Mucosa of gallbladder (tissue), 1 donor: ENCODE measurements around the gene KRT85. TPM values are rescaled to one million over a fixed set of nuclear protein-coding genes. Genes with fewer than 3 reads are reported as not detected.
A peak's percentile ranks its signal among the peaks of the same experiment; 100 is the strongest.
"Not testable (repeated sequence)": the region's sequence is repeated elsewhere in the genome, so short reads cannot be mapped to it uniquely, and the experiment has no call there.

Experiments used
- DNase-seq: peaks from one replicate; pipeline ENCODE4 v3.0.0-alpha.2; 2020; ENCODE audit warnings: low spot score
- total RNA-seq: library from RNA; stranded (reverse); gene quantifications from one replicate; pipeline ENCODE4 v1.2.1, GENCODE V29; 2021
- donor health status: DM: no; HTN: no; CAD: no.

Gene KRT85
- total RNA-seq, 1 donor from 2014 or later, result not detected

DNA sequence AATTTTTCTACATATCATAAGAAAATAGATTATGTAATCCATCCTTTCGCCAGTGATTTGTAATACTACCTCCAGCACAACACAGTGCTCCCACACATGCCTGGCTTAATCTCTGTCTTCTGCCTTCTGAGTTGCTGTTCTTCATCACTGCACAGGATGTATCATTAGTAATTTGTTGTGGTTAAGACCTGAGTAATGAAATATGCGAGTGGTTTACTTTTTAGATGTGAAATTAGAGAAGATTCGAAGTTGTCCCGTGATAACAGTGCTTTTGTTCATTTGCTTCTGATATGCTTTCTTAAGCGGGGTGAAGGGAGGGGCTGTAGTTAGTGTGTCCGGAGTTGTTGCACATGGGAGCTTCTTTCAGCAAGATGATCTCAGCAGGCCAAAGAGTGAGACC lies 18.1 kb downstream of the KRT85 start:
- no peak for DNase-seq

DNA sequence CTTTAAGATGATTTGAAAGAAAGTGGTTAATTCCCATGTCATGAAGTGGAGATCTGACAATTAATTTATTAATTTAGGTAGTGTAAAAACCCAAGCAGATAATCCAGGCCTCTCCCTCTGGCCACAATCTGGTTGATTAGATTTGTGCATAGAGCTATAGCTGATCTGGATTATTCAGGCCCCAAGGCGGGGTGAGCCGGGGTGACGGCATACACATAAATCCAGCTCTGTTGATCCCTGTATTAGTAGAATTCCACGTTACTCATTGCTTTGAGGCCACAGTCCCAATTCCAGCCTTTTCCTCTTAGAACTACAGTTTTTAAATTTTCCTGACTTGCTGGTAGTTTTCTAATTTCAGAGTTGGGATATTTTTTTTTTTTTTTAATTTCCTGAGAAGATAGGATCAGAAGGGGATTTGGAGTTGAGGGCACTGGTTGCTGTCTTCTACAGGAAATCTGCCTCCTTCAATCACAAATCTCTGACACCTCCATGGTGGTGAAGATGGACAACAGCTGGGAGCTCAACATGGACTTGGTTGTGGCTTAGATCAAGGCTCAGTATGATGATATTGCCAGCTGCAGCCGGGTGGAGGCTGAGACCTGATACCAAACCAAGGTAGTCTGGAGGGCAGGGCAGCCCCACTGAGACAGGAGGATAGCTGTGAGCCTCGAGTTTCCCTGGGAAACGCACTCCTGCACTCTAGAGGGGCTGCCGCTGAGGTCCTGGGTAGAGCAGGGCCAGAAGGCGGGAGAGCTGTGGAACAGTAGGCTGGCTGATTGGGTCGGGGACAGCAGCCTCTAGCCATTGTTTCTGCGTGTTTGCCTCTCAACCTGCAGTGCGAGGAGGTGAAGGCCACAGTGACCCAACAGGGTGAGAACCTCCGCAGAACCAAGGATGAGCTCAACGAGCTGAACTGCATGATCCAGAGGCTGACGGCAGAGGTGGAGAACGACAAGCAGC lies 19.4 kb downstream of the KRT85 start:
- DNase-seq, result no peak

DNA sequence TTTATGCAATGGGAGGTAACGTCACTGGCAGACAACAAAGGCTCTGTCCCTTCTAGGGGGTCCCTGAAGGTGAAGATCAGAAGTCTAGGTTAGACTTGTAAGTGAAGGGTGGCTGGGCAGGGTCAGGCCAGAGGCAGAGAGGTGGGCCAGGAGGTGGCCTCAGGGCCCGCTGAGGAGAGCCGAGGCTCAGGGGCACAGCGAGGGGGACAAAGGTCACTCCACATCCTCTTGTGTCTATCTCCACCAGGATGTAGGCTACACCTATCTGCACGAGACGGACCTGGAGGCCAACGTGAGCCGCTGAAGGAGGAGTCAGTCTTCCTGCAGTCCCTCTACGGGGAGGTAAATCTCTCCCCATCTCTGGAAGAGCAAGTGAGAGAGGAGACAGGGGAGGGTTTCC lies 20.3 kb downstream of the KRT85 start:
- peak; percentile 30 for DNase-seq

DNA sequence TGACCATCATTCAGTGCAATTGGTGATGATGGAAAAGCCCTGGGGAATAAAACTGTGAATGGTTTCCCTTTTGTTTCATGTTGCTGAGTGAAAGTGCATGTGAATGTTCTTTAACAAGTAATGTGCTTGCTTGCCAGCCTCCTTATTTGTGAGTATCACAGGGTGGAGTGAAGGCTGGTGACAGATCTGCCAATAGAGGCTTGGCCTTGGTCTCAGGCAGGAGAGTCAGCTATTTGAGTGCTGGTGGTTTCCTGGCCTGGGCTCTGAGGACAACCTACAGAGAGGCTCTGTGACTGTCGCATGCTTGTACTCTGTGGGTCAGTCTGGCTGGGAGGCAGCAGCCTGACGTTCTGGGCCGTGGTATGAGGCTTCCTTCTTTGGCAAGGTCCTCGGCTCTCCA lies 20.7 kb downstream of the KRT85 start:
- peak; percentile 61 for DNase-seq

DNA sequence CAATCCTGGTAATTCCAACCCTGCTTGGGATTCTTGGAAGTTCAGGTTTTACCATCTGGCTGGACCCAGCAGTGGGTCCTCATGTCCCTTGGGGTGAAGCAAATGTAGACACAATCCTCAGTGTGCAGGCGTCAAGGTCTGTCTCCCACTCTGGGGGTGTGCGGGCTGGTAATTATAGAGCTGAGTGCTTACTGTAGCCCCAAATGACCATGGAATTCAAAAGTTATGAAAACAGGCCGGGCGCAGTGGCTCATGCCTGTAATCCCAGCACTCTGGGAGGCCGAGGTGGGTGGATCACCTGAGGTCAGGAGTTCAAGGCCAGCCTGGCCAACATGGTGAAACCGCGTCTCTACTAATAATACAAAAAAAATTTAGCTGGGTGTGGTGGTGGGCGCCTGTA lies 22.2 kb downstream of the KRT85 start:
- DNase-seq, result not testable (repeated sequence)

DNA sequence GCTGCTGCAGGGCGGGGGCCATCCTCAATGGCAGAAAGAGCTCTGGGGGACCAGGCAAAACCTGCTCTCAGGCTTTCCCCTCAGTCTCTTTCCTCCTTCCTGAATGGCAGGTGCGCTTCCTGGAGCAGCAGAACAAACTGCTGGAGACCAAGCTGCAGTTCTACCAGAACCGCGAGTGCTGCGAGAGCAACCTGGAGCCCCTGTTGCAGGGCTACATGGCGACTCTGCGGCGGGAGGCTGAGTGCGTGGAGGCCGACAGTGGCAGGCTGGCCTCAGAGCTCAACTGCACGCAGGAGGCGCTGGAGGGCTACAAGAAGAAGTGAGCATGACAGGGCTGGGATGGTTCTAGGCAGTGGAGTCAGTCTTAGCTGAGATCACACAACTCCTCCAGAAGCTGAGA lies 23.2 kb downstream of the KRT85 start:
- no peak for DNase-seq

DNA sequence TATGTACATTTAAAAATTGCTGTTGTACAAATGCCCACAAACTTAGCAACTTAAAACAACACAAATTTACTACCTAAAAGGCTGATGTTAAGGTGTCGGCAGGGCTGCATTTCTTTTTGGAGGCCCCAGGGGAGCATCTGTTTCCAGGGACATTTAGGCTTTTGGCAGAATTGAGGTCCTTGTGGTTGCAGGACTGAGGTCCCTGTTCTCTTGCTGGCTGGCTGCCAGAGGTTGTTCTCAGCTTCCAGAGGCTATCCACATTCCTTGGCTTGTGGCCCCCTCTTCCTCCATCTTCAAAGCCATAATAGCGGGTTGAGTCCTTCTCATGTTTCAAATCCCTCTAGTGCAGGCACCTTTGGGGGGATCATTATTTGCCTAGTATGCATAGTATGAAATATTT lies 23.7 kb downstream of the KRT85 start:
- no peak for DNase-seq

DNA sequence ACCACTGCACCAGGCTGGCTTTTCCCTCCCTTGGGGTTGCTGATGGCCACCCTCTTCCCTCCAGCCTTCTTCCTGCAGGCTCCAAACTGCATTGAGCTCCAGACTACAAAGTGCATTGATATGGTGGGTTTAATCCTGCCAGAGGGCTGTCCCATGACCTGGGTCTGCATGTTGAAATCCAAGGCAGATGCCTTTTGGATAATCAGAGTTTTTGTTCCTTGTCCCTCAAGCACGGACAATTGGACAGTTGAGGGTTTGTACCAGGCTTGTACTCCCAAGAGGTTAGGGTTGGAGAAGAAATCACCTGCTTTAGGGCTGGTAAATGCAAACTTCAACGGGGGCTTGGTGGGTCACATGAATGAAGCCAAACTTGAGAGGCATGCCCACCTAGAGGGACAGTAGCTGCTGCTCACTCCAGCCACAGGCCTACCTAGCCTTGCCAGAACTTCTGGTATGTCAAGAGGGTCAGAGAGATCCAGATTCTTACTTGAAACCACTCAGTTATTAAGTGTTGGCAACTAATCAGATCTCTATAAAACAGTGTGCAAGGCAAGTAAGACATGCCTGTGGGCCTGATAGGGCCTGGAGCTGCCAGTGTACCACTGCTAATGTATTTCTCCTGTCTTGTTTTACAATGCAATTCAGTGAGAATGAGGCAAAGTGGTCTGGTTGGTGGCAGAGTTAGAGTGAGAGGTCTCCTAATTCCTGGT lies 24.3 kb downstream of the KRT85 start:
- DNase-seq, result no peak

DNA sequence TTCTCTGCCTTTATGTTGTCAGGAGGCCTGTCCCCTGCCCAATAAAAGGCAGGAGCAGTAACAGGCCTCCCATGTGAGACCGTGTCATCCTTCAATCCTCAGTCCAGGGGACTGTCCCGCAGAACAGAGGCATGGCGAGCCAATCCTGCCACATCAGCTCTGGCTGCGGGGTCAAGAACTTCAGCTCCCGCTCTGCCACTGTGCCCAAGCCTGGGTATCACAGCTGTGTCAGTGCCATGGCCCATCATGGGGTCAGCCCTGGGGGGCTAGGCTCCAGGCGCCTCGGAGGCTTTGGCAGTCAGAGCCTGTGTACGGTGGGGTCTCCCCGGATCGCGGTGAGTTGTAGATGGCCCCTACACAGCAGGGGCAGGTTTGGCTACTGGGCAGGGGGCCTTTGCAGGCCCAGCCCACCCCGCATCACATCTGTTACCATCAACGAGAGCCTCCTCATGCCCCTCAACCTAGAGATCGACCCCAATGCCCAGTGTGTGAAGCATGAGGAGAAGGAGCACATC lies 26.2 kb downstream of the KRT85 start:
- DNase-seq, result no peak

DNA sequence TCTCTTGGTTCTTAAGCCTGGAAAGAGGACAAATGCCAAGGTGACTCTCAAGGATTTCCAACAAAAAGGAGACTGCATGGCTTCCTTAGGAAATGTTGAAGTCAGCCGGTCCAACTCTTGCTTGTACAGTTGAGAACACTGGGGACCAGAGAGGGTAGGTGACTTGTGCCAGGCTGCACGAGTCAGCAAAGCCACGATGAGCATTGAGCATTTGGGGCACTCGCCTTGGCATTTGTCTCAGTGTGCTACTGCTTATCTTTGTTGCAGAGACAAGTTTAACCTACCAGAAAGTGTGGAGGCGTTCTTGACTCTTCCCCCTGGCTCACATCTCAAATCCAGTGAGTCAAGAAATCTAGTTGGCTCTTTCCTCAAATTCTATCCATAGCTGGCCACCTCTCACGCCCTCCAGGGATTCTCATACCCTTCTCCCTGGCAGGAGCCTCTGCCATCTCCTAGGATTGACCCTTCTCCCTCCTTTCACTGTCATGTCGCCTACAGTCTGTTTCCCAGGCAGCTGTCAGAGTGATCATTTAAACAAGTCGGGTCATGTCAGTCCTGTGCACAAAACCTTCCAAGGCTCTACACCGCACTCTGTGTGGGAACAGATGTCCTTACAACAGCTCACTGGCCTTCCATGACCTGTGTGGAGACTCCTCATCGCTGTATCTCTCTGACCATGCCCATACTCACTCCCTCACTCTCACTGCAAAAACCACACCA lies 28.9 kb downstream of the KRT85 start:
- DNase-seq, result no peak

DNA sequence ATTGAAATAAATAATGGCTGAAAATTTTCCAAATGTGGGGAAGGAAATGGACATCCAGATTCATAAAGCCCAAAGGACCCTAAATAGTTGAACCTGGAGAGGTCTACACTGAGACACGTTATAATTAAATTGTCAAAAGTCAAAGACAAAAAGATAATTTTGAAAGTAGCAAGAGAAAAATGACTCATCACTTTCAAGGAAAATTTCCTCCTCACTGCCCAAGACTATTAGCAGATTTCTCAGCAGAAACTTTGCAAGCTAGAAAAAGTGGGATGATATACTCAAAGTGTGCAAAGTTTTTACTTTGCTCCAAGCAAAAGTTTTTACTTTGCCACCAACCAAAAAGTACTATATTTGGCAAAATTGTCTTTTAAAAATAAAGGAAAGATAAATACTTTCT lies 30.2 kb downstream of the KRT85 start:
- DNase-seq, result no peak

DNA sequence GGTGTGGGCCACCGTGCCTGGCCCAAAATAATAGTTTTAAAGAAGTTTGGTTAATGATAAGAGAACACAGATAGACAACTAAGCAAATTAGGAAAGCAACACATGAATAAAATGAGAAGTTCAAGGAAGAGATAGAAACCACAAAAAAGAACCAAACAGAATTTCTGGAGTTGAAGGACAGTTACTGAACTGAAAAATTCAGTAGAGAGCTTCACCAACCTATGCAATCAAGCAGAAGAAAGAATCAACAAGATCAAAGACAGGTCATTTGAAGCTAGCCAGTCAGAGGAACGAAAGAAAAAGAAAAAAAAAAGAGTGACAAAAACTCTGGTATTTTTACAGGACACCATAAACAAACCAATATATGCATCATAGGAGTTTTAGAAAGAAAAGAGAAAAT lies 30.6 kb downstream of the KRT85 start:
- DNase-seq, result no peak

DNA sequence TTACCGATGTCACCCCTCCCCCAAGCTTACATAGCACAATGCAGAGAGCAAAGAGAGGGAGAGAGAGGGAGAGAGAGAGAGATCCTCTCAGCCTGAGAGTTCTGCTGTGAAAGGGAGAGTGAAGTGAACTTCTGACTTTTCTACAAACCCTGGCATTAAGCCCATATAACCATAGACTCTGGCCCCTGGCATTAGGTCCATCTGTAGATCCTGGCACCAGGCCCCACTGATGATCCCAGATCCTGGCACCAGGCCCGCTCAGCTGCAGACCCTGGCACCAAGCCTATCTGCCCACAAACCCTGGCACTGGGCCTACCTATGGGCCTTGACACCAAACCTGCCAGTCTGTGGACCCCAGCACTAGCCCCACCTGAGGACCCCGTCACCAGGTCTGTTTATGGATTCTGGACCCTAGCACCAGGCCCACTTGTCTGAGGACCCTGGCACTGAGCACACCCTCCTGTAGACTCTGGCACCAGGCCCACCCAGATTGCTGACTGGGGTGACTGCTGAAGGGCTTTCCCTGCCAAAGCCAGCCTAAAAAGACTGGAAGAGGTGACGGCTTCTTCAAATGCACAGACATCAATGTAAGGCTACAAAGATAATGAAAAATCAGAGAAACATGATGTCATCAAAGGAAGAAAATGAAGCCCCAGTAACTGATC lies 31.6 kb downstream of the KRT85 start:
- peak; percentile 86 for DNase-seq

DNA sequence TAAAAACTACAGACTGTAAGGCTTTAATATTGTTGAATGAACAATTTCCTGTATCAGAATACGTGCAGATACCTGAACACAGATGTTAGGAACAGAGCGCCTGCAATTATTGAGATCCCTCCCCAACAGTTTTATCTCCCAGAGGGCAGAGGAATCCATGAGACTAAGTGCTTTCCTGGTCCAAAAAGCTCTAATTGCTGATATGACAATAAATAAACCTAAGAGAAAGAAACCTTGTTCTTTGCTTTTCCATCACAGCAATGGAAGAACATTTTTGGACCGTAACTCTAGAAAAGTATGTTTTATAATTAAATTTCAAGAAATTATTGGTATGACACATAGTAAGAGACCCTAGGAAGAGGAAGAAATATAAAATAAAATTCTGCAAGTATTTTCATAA lies 33.1 kb downstream of the KRT85 start:
- DNase-seq, result no peak

DNA sequence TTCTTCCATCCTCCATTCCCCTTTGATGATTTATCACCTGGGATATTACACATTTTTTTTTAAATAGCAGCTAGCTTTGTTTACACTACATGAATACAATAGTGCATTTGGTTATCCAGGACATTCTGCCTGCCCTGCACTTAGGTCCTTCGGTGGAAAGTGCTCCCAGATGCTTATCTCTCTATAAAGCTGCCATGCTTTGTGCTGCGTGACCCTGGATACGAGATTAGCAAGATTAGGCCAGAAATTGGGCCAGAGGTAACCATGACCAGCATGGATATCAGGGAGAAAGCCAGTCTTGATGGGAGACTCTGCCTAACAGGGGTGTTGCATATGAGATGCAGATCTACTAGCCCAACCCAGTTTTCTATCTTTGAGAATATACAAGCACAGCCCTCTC lies 34.0 kb downstream of the KRT85 start:
- DNase-seq, result no peak

DNA sequence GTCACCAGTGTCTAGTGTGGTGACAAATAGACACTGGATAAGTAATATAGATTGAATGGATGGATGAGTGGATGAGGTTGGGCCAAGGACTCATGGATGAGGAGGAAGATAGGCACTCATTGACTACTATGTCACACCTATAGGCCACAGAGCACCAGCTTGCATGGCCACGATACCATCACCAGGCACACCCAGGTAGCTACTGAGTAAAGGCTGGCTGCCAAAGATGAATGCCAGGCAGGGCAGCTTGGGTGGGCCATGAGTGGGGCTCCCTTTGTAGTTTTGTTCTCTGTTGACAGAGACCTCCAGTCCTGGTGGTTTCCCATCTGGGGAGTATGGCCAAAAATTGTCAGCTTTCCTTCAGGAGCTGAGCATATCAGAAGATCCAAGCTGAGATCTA lies 34.9 kb downstream of the KRT85 start:
- DNase-seq, result no peak

DNA sequence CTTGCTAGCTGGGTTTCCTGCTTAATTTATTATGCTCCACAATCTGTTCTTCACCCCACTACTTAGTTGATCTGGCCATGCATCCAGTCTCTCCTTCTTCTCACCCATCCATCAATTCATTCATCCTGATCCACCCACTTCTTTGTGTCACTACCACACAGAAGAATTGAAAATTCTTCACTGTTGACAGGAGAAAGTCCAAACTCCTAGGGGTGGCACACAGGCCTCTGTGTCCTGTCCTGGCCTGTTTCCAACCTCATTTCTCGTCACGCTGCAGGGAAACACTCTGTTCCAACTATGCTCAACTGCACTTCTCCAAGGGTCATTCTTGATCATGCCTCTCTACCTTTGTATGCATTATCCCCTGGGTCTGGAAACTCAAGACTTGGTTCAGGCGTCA lies 35.4 kb downstream of the KRT85 start:
- DNase-seq, result peak; percentile 68

DNA sequence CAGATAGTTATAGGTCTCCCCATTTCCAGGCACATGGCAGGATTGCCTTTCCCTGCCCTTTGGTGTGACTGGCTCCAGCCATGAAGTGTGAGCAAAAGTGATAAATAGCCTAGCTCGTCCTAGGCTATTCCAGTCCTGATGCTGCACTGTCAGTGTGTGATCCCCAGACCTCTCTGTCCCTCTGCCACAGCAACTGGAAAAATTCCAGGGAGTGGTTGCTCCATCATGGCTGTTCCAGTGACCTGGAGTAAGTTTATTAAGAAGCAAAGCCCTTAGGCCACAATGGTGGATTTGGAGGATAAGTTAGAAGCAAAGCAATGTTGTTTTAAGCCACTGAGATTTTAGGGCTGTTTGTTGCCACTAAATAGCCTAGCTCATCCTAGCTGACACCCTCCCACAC lies 36.2 kb downstream of the KRT85 start:
- DNase-seq, result no peak

DNA sequence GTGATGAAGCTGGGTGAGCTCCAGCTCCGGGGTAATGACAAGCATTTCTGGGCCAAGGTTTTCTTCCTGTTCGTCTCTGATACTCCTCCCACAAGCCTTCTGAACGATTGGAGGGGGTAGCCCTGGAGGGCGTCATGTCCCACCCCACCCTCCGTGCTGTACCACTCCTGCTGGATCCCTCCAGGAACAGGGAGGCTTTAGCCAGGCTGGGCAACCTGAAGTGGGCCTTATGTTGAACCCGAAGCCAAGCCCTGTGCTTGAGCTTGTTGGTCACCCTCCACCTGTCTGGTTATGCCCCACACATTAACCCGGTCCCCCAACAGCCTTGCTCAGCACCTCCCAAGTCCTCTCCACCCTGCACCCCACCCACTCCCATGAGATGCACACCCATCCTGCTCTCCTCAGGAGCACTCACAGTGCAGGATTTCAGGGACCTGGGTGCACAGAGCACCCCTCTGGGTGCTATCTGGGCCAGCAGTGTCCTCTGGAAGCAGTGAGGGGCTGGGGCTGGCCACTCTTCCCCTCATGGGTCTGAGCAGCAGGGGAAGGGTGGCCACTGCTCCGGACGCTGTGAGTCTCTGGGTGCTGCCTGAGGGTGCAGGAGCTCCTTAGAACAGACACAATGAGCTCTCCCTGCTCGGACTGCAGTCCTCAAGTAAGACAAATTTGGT lies 39.3 kb downstream of the KRT85 start:
- no peak for DNase-seq

DNA sequence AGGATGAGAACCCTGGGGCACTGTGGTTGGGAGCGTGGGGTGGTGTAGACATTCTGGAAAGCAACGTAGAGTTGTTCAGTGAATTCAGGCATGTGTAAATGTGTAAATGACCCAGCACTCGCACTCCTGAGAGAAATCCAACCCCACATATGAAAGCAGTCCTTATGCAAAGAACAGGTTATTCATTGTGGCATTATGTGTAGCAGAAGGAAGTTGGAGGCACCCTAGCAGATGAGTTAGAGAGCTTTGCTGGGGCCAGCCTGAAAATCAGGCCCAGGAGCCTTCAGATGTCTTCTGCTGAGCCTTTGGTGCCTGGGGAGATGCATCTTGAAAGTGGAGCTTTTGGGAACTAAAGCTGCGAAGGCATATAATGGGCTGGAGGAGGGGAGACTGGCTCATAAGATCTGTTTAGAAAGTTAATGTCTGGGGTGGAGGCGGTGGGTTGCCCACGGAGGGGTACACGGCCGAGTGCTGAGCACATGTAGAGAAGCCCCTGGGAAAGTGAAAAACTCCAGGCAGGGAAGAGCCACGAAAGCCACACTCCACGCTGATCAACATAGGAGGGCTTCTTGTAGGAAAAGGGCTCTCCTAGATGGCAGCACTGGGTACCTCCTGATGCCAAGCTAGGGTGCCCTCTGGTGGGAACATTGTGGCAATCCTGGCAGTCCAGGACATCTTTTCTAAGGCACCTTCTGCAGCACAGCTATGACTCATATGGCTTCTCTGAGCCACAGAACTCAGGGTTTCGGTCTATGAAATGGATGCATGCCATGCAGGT lies 40.0 kb downstream of the KRT85 start:
- DNase-seq, result peak; percentile 90

DNA sequence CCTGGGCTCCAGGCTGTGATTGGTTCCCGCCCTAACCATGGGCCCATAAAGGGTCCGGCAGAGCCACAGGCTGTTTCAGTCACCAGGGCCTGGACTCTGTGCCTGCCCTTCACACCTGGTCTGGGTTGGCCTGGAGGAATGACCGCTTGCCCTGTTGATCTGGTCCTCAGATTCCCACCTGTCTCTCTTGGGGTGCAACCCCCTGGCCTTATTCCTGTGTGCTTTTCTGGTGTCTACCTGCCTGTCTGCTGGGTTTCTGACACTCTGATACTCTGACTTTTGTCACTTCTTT lies 43.2 kb downstream of the KRT85 start:
- no peak for DNase-seq
